HG03439 (cell line): ENCODE measurements around the gene SPATA46.

Experiments used
- ATAC-seq: cut with Tn5 transposase; IDR thresholded peaks from one replicate; pipeline ENCODE4 v1.9.1; 2021; ENCODE audit warnings: mild to moderate bottlenecking, moderate library complexity; ENCODE audit not compliant: unreplicated experiment

SPATA46 gene

GRCh38 chr1:162375463-162375862 lies 1.2 kb downstream of the SPATA46 start:
- no peak for ATAC-seq

GRCh38 chr1:162374406-162374805 lies 2.2 kb downstream of the SPATA46 start:
- no peak for ATAC-seq

GRCh38 chr1:162373541-162374260 lies 3.0 kb downstream of the SPATA46 start:
- no peak for ATAC-seq

GRCh38 chr1:162373072-162373427 lies 3.6 kb downstream of the SPATA46 start:
- no peak for ATAC-seq

- ATAC-seq = no peak
Measured at GRCh38 chr1:162372159-162373071, 4.2 kb downstream of the SPATA46 start.

- ATAC-seq = no peak
Measured at GRCh38 chr1:162371611-162372010, 5.0 kb downstream of the SPATA46 start.

- no peak for ATAC-seq
Measured at GRCh38 chr1:162370721-162371120, 5.9 kb downstream of the SPATA46 start.

GRCh38 chr1:162370161-162370560 lies 6.5 kb downstream of the SPATA46 start:
- ATAC-seq = no peak

GRCh38 chr1:162369571-162369970 lies 7.1 kb downstream of the SPATA46 start:
- ATAC-seq = no peak

GRCh38 chr1:162368451-162368850 lies 8.2 kb downstream of the SPATA46 start:
- ATAC-seq = no peak

GRCh38 chr1:162367772-162368171 lies 8.9 kb downstream of the SPATA46 start:
- no peak for ATAC-seq

GRCh38 chr1:162367073-162367472 lies 9.6 kb downstream of the SPATA46 start:
- no peak for ATAC-seq

GRCh38 chr1:162366671-162367070 lies 10.0 kb downstream of the SPATA46 start:
- ATAC-seq = no peak

GRCh38 chr1:162366149-162366548 lies 10.5 kb downstream of the SPATA46 start:
- no peak for ATAC-seq

- ATAC-seq = no peak
Measured at GRCh38 chr1:162365284-162366020, 11.2 kb downstream of the SPATA46 start.

- ATAC-seq = no peak
Measured at GRCh38 chr1:162364498-162364897, 12.2 kb downstream of the SPATA46 start.

GRCh38 chr1:162363823-162364222 lies 12.8 kb downstream of the SPATA46 start:
- ATAC-seq = no peak

- ATAC-seq = no peak
Measured at GRCh38 chr1:162361349-162361748, 15.3 kb downstream of the SPATA46 start.

GRCh38 chr1:162360874-162361260 lies 15.8 kb downstream of the SPATA46 start:
- ATAC-seq = no peak

- ATAC-seq = no peak
Measured at GRCh38 chr1:162360237-162360873, 16.3 kb downstream of the SPATA46 start.
